NCI-H446 treated with DMSO at 0.1 percent for 48 hours (cell line): Measurements from ENCODE around the gene SRGAP1.
"Not testable (repeated sequence)": the region's sequence is repeated elsewhere in the genome, so short reads cannot be mapped to it uniquely, and the experiment has no call there.

ENCODE experiments used
- DNase-seq: peaks from one replicate; lab custom pipeline; 2025; lab: John Stamatoyannopoulos, UW

SRGAP1 gene

DNA sequence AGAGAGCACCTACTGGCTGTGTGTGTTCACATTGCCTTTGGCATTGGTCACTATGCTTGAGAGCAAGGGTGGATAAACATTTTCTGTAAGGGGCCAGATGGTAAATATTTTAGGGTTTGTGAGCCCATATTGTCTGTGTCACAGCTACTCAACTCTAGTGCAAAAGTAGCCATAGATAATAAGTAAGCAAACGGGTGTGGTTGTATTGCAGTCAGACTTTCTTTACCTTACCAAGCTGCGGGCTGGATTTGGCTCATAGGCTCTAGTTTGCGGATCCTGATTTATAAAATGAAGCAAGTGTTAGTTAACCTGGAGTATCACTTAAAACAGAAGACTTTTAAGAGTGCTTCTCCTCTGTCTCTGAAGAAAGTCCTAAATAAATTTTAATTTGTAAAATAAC, 208.6 kb downstream of the SRGAP1 start:
- DNase-seq, result no peak

- no peak for DNase-seq
Measured at GRCh38 chr12:64054079-64054520, 209.6 kb downstream of the SRGAP1 start.

GRCh38 chr12:64056741-64057140, 212.2 kb downstream of the SRGAP1 start:
- no peak for DNase-seq

GRCh38 chr12:64057706-64058105, 213.2 kb downstream of the SRGAP1 start:
- DNase-seq, result no peak

- no peak for DNase-seq
Measured at GRCh38 chr12:64058541-64059265, 214.2 kb downstream of the SRGAP1 start.

DNA sequence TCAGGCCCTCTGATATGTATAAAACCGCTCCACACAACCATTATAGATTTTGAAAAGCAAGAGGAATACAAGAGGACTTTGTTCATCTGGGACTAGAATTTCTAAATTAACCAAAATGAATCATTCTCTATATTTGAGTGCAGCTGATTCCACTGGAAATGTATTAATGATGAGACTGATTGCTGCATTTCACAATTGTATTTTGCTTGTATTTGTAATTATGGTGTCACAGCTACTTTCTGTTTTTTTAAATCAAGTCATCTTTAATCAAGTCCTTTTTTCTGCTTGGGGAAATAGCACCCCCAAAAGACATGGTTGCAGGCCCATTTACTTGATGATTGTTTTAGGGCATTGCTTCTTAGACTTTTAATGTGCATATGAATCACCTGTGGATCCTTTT, 215.2 kb downstream of the SRGAP1 start:
- no peak for DNase-seq

DNA sequence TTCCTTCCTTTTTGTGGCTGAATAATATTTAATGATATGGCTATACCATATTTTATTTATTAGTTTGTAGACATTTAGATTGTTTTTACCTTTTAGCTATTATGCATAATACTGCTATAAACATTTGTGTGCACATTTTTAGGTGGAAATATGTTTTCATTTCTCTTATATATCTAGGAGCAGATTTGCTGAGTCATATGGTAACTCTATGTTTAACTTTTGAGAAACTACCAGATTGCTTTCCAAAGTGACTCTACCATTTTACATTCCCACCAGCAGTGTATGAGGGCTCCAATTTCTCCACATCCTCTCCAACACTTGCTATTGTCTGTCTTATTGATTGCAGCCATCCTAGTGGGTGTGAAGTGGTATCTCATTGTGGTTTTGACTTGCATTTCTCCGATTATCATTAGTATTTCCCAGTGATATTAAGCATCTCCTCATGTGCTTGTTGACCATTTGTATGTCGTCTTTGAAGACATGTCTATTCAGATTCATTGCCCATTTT, 217.4 kb downstream of the SRGAP1 start:
- DNase-seq, result no peak

DNA sequence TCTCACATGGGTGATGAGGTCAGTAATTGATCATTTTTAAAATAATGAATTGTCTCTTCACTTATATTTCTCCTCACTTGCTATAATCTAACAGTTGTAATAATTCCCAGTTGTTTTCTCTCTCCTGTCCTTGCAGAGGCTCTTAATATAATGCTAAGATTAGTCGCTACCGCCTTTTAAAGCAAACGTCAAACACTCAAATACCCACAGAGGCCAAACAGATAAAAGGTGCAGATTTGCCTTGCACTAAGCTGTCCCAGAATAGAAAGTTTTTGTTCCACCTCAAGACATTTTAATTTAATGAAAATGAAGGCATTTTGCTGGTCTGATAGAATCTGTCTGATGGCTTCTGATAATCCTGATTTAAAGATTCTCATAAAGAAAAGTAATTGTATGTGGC, 218.6 kb downstream of the SRGAP1 start:
- DNase-seq, result no peak

DNA sequence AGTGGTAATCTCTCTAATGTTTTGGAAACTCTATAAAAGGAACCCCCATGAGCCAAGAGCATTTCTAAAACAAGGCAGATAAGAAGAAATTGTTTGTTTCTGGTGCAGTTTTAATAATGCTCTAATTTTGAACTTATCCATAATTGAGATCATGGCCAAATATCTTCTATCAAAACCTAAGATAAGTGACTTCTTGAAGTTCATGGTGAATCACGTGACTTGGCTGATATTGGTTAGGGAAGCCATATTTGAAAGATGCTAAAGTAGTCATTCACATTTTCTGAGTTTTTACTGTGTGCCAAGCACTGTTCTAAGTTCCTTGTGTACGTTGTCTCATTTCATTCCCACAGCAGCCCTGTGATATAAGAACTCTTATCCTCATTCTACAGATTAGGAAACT, 219.7 kb downstream of the SRGAP1 start:
- no peak for DNase-seq

DNA sequence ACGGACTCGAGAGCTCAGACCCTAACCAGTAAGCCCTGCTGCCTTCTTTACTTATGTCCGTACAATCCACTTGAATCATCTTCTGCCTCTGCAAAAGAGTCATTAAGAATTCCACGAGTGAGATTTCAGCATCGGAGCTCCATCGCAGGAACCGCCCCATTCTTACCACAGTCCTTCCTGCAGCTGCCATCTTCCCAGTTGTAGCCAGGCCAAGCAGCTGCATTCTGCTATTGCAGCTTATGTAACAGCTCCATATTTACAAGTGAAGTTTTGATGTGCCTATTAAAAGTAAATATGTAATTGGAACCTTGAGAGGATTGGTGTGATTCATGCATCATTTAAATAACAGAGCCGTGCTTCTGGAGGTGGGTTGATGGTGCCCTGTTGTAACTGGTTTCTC, 220.2 kb downstream of the SRGAP1 start:
- no peak for DNase-seq

DNA sequence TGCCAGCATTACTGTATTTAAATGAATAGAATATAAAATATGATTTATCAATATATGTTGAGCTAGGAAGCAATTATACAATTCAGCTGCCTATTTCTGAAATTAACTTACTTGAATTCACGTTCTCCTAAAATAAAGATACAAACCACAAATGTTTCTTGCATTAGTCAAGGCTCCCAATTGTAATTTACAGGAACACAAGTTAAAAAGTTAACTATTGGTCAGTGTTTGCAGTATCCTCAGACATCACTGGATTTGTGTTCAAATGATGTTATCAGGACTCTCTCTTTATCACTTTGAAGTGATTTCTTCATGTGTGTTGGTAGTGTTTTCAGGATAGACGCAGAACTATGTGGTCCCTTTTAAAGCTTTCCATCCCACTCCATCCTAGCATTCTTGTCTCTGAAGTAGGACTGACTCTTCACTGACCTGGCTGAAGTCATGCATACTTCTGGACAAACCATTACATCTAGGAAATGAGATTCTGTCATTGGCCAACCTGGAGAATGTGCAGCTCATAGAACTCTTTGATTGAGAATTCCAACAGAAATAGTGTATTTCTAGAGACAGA, 221.5 kb downstream of the SRGAP1 start:
- DNase-seq, result no peak

DNA sequence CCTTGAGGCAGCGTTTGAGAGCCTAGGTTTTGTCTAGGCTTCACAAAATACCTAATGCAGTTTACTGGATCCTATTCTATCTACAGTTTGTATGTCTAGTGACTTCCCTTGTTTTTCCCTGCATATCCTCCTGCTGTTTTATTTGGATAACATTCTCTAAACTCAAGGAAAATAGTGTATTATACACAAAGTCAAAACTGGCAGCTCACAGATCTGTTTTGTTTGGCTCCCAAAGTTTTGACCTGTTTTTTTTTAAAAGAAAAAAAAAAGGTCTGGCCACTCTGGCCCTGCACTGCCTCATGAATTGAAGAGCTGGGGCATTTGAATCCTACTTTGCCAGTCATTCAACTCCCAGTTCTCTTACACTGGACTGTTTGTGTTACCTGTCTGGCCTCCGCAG, 222.3 kb downstream of the SRGAP1 start:
- no peak for DNase-seq

GRCh38 chr12:64070454-64070853, 226.0 kb downstream of the SRGAP1 start:
- no peak for DNase-seq

GRCh38 chr12:64072916-64073575, 228.5 kb downstream of the SRGAP1 start:
- no peak for DNase-seq

- DNase-seq, result not testable (repeated sequence)
Measured at GRCh38 chr12:64076565-64076964, 232.1 kb downstream of the SRGAP1 start.

GRCh38 chr12:64077922-64078321, 233.4 kb downstream of the SRGAP1 start:
- DNase-seq, result no peak

DNA sequence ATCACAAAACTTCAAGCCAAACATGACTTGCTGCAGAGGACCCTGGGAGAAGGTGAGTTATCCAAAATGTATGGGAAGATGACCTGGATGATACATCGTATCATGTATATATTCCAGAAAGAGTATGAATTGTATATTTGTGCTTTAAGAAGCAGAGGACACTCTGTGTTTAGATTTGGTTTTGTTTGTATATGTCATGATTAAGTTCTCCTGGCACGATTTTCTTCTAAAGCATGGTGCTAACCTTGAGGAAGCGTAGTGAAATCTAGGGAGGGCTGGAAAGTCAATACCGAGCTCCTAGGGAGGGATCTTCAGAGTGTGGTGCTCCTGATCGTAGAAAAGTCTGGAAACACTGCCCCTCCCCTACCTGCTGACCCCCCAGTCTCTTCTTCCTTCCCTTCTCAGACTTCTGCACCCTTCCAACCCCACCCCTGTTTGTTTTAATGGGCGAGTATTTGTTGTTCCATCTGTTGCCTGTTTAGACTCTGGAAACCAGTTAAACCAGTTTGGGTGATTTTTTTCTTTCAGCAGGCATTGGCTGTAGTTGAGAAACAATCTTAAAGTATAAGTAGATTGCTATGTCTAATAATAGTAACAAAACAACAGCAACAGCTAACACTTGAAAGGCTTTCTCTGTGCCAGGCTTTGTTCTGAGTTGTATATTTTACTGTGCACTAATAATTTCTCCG, 236.0 kb downstream of the SRGAP1 start:
- no peak for DNase-seq

DNA sequence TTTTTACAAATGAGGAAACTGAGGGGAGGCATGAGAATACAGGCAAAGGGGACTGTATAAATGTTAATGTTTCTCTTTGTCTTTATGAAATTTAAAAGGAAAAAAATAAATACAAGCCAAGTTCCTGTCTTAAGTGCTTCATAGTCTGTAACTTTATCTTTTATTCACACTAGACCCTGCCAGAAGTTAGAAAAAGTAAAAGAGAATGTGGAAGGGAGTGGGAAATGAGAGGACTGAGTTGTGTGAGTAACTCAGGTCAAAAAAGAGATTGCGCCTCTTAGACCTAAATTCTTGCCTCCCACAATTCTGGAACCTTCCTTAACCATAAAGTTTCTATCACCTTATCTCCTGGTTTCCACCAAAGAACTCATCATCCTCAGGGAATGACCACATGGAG, 236.5 kb downstream of the SRGAP1 start:
- no peak for DNase-seq

GRCh38 chr12:64082116-64082515, 237.6 kb downstream of the SRGAP1 start:
- DNase-seq, result no peak

DNA sequence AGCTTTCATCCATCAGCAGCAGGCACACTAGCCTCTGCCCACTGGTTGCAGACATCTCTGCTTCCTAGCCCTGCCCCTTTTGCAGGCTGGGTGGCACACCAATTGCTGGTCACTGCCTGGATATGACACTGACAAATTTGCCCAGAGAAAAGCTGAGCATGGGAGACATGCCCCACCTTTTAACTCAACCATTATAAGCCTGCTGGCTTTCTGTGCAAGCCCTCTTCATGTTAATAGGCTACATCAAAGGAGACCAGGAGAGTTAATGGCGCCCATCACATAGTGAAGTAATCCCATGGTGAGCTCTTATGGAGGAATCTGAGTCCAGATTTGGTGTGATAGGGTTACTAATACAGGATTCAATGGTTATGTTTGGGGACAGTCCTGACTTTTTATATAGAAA, 238.4 kb downstream of the SRGAP1 start:
- peak; percentile 61 for DNase-seq

DNA sequence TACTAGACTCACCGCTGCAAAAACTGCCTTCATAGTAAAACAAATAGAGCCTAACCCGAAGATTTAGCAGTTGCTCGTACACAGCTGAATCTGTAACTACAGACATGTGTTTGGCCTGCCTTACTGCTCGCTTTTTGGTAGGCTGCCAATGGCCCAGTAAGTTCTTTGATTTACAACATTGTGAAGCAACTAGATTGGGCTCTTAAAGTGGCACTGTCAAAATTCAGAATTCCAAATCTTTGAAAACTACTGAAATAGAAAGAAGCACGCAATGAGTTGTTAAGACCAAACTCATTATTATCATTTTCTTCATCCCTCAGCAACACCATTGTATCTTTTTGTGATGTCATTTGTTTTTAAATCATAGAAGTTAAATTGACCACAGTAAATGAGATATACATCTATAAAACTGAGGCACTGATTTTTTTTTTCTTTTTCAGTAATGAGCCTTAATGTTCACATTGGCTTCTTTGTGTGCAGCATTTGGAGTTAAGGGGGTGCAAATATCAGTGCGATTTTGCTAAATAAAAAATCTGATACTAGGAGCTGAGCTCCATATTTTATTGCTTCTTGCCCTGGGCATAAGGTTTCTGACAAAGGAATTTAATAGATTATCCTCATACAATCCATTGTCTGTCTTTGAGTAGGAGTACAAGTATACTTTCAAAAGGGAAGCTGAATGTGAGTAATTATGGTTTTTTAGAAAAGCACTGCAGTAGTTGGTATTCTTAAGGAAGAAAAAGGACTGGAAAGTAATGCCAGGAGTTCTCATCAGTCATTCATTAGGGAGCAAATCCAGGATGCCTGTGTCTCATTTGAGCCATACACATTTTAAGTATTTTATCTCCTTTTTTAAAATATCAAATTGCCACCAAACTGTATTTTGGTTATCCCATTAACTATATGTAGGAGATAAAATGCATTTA, 239.0 kb downstream of the SRGAP1 start:
- DNase-seq, result peak; percentile 86

DNA sequence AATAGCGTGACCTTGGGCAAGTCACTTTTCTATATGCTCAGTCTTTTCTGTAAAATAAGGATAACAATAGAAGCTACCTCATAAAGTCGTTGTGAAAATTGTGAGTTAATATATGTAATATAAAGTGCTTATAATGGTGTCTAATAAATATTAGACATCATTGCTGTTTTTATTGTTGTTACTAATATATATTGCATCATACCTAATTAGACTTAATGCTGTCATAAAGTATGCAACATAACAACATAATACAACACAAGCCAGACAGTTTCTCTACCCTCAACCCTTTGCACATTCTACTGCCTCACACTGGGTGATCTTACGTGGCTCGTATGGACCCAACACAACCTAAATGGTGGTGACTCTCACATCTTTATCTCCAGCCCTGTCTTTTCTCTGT, 240.7 kb downstream of the SRGAP1 start:
- DNase-seq, result no peak
